ENCODE results near the gene PDE8B.

GRCh38 chr5:77360381-77360780 is 149.9 kb downstream of the PDE8B start:
- TF ChIP-seq CTCF (IDR thresholded peaks at IDR 0.05) (no peak), POLR2A (IDR thresholded peaks at IDR 0.05) (no peak)
